Measurements from ENCODE around the gene MAP3K6.

MAP3K6 gene

DNA sequence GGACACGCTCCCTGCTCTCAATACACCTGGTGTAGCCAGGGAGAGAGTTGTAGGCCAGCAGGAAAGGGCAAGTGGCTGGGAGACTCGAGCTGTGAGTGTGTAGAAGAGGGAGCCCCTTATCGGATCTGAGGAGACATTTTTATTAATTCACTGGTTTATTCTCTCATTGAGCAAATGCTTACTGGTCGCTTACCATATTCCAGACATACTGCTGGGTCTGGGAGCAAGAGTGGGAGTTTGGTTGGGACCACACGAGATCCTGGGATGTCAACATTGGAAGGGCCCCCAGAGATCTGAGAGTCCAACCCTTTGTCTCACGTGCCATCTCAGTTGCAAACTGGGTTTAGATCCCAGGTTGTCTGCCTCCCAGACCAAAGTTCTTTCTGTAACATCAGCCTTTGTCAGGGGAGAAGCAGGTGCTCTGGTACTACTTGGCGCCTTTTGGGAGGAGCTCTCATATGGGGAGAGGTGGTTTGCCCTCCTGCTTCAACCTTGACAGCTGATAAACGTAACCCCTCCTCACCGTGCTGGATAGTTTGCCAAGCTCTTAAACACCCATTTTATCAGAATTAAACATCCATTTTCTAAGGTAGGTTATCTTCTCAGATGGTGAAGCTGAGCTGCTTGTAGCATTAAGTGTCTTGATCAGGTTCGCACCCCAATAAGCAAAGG is 44.1 kb downstream of the MAP3K6 start:
- no peak for DNase-seq (ENCODE audit: low read depth, low spot score)
- ChIA-PET CTCF (interaction anchor here (0.9 to 7.0 kb wide), 9 partner anchors 10 to 65 kb away, joined by 4 to 84 read pairs (median 4); partner anchors contain the start of gene MAP3K6), POLR2A (interaction anchor here (0.9 to 1.1 kb wide), 2 partner anchors 10 to 43 kb away, joined by 3 to 4 read pairs; no protein-coding TSS in a partner anchor)
- no peak for TF ChIP-seq CTCF (IDR thresholded peaks at IDR 0.05; ENCODE audit: insufficient read depth, low read length, missing control alignments)
- H3K4me3 ChIP-seq (ENCODE audit: low read depth, low read length): peak overlapping the region; percentile 100

DNA sequence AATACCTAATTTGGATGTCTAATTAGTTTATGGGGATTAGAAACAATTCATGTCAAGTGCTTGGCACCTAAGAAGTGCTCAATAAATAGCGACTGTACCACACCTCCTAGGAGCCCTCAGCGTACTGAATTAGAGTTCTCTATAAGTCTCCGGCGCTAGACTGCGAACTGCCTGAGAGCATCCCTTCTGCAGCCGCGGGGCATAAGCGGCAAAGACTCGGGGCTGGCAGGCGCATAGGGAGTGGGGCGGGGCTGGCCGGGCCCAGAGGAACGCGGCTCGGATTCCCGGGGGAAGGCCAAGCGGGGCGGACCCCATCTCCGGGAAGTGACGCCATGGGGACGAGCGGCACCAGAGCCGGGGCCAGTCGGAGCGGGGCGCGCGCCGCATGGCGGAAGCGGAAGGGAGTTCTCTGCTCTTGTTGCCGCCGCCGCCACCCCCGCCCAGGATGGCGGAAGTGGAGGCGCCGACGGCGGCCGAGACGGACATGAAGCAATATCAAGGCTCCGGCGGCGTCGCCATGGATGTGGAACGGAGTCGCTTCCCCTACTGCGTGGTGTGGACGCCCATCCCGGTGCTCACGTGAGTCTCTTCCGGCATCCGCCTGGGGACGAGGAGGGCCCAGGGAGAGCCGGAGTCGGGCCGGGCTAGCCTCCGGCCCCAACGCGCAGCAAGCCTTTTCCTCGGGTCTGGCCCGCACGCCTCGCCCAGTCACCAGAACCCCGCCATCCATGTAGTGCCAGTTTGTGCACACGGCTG is 44.8 kb downstream of the MAP3K6 start, which contains the start of gene TMEM222:
TMEM222 (plus strand) TSS at position 351 of the 756 bp plus-strand sequence; CDS start at position 386, 35 bp downstream.
- TF ChIP-seq CTCF (IDR thresholded peaks at IDR 0.05; ENCODE audit: insufficient read depth, low read length, missing control alignments): peak; percentile 14
- peak; percentile 71 for DNase-seq (ENCODE audit: low read depth, low spot score)
- CTCF ChIA-PET: interaction anchor here (0.9 to 15.9 kb wide), 7 partner anchors 12 to 66 kb away, joined by 4 to 257 read pairs (median 8); partner anchors contain the start of gene MAP3K6
- POLR2A ChIA-PET: no interaction called here
- H3K4me3 ChIP-seq (ENCODE audit: low read depth, low read length): peak within 1 kb of the TSS; percentile 100

DNA sequence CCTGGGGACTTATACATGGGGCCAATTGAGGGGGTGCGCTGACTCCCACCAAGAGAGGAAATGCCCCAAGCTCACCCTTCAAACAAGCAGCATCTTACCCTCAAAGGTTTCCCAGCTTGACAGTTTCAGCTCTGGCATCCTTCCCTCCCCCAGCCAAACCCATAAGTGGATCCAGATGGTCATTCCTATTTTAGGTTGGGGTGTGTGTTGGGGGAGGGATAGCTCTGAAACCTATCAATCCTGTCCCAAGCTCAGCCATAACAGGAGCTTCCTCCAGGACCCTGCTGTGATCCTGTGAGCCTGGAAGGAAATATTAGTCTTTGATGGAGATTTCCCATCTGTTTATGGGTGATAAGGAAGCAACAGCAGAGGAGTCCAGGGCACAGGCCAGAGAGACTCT is 48.2 kb downstream of the MAP3K6 start:
- ChIA-PET POLR2A (no interaction called here), CTCF (interaction anchor here (0.8 to 15.9 kb wide), 11 partner anchors 9 to 289 kb away, joined by 3 to 257 read pairs (median 7); partner anchors contain the start of gene MAP3K6)
- DNase-seq (ENCODE audit: low read depth, low spot score): no peak
- TF ChIP-seq CTCF (IDR thresholded peaks at IDR 0.05; ENCODE audit: insufficient read depth, low read length, missing control alignments): no peak
- H3K4me3 ChIP-seq (ENCODE audit: low read depth, low read length): no peak overlapping the region

GRCh38 chr1:27318136-27318535 is 48.6 kb downstream of the MAP3K6 start:
- TF ChIP-seq CTCF (IDR thresholded peaks at IDR 0.05; ENCODE audit: insufficient read depth, low read length, missing control alignments): no peak
- DNase-seq (ENCODE audit: low read depth, low spot score): no peak
- no peak overlapping the region for H3K4me3 ChIP-seq (ENCODE audit: low read depth, low read length)
- POLR2A ChIA-PET: no interaction called here
- CTCF ChIA-PET: interaction anchor here (0.8 to 15.9 kb wide), 12 partner anchors 8 to 290 kb away, joined by 3 to 257 read pairs (median 7); partner anchors contain the start of gene MAP3K6

- H3K4me3 ChIP-seq (ENCODE audit: low read depth, low read length): no peak overlapping the region
- TF ChIP-seq CTCF (IDR thresholded peaks at IDR 0.05; ENCODE audit: insufficient read depth, low read length, missing control alignments): no peak
- ChIA-PET CTCF (interaction anchor here (0.6 to 15.9 kb wide), 8 partner anchors 9 to 80 kb away, joined by 3 to 257 read pairs (median 9); no protein-coding TSS in a partner anchor), POLR2A (no interaction called here)
- no peak for DNase-seq (ENCODE audit: low read depth, low spot score)
Observed at GRCh38 chr1:27316860-27317259, 49.9 kb downstream of the MAP3K6 start.

DNA sequence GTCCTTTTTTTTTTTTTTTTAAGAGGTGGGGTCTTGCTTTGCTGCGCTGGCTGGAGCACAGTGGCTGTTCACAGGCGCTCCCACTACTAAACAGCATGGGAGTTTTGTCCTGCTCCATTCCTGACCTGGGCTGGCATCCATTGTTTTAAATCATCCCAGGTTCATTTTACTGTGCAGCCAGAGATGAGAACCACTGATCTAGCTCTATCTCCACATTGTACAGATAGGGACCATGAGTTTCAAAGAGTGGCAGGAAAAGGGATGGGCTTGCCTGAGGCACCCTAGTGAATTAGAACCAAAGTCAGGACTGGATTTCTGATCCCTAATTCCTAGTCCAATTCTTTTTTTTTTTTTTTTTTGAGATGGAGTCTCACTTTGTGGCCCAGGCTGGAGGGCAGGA is 52.0 kb downstream of the MAP3K6 start:
- no peak for DNase-seq (ENCODE audit: low read depth, low spot score)
- ChIA-PET POLR2A (no interaction called here), CTCF (interaction anchor here (0.6 to 15.9 kb wide), 6 partner anchors 16 to 81 kb away, joined by 3 to 257 read pairs (median 9); partner anchors contain the start of gene MAP3K6)
- H3K4me3 ChIP-seq (ENCODE audit: low read depth, low read length): no peak overlapping the region
- TF ChIP-seq CTCF (IDR thresholded peaks at IDR 0.05; ENCODE audit: insufficient read depth, low read length, missing control alignments): no peak

Measured in AG04449 (cell line).